Hindlimb muscle (tissue), 1 donor: ENCODE measurements around the gene RBPMS2. TPM values are rescaled to one million over a fixed set of nuclear protein-coding genes. Genes with fewer than 3 reads are reported as not detected.

Source experiments
- DNase-seq: peaks from one replicate; pipeline ENCODE4 v3.0.0-alpha.2; 2013
- polyA plus RNA-seq: library from polyadenylated mRNA; unstranded; fragments of 120-200 nt; gene quantifications from one replicate; pipeline ENCODE4 v1.2.1, GENCODE V29; 2013; ENCODE audit not compliant: insufficient read length

The RBPMS2 gene
- polyA plus RNA-seq, 1 donor, result 4.4 TPM

GRCh38 chr15:64717735-64718495, 57.5 kb downstream of the RBPMS2 start:
- no peak for DNase-seq

DNA sequence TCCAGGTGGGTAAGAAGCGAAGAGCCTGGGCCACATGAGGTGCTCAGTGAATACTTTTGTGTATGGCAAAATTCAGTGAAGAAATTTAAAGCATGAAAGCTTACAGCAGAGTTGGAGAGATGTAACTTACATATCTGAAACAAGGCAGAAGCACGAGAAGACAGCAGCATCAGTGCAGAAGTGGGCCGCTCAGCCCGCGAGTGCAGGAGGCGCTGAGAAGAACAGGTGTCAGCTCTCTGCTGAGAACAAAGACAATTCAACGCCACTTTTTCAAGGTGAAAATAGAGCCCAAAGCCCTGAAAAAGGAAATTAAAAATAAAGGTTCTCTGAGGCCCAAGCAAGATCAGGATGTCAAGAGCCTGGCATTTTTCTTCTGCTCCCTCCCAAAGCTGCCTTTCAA, 58.3 kb downstream of the RBPMS2 start:
- no peak for DNase-seq

- no peak for DNase-seq
Observed at GRCh38 chr15:64716452-64716851, 58.9 kb downstream of the RBPMS2 start.

GRCh38 chr15:64713592-64713991, 61.8 kb downstream of the RBPMS2 start:
- DNase-seq, result no peak

- DNase-seq, result no peak
Observed at GRCh38 chr15:64712353-64712752, 63.0 kb downstream of the RBPMS2 start.

DNA sequence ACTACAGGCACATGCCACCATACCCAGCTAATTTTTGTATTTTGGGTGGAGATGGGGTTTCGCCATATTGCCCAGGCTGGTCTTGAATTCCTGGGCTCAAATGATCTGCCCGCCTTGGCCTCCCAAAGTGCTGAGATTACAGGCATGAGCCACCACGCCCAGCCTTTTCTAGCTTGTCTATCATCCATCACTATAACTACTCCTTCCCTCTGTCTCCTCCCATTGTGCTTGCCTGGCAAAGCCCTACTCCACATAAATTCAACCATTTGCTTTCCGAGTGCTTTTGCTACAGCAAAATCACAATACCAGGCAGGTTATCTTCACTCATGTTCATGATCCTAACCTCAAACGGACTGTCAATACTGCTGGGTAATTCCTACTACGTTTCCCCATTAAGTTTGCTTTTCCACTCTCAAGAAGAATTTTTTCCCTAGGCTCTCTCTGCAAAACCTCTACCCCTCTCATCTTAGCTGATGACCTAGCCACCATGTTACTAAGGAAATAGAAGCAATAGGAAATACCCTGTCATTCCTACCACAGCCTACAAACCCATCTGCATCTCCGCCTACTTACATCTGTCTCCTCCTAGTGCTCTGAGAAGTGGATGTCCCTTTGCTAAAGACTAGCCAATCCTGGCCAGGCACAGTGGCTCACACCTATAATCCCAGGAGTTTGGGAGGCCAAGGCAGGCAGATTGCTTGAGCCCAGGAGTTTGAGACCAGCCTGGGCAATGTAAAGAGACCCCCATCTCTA, 64.5 kb downstream of the RBPMS2 start:
- no peak for DNase-seq

- no peak for DNase-seq
Observed at GRCh38 chr15:64706011-64706911, 69.1 kb downstream of the RBPMS2 start.

DNA sequence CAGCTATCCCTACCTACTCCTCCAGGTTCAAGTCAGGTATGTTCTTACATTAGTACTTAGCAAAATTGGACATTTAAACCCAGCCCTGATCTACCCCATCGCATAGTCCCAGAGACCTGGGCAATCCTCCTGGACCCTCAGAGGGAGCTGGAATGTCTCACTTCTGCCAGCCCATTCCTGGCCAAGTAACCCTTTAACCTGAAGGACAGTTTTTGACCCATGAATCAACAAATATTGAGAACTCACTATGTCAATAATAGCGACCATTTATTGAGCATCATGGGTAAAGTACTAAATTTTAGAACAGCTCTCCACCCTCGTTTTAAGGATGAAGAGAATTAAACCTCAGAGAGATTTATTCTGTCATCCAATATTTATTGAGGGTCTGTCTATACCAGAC, 70.4 kb downstream of the RBPMS2 start:
- DNase-seq, result no peak

GRCh38 chr15:64703632-64703959, 71.8 kb downstream of the RBPMS2 start:
- DNase-seq, result no peak

DNA sequence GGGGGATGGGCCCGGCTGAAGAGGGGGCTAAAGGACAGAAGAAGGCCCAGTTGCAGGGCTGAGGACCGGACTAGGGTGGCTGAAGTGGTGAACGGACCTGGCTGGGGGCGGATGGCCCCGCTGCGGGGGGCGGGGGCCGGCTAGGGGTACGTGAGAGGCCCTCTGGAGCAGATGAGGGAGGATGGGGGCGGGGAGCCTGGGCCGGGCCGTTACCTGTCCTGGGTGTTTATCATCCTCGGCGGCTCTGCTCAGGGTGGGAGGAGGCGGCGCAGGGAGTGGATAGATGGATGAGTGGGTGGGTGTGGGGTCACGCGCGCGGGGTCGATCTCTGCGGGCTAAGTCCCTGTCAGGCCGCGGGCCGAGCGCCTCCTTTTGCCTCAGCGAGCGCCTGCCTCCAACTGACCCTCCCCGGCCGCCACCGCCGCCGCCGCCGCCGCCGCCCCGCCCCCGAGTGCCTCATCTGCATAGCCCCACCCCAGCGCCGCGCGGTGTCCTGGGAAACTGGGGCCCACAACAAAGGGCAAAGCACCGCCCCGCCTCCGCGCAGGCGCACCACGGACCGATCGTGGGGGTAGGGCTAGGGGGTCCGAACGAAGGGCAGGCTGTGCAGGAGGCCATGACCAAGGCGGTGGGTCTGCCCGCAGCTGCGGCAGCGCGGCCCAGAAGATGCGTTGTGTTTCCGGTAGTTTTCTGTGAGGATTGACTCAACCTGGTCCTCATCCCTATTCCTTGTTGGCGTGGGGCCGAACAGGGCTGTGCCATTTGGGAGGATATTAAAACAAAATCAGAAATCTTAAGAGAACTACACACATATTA, 72.4 kb downstream of the RBPMS2 start:
- peak; percentile 97 for DNase-seq

- no peak for DNase-seq
Observed at GRCh38 chr15:64701482-64702184, 73.8 kb downstream of the RBPMS2 start.

DNA sequence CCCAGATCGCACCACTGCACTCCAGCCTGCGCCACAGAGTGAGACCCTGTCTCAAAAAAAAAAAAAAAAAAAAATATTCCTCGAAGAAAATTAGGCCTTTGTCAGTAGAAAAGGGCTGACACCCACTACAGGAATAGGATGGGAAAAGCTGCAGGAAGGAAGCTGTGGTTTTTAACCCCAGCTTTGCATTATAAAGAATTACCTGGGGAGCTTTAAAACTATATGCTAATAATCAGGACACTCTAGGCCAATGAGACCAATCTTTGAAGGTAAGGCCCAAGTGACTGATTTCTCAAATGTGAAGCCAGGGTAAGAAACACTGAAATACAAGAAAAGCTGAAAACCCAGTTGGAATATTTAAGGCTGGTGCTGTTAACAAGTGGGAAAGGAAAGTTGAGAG, 74.3 kb downstream of the RBPMS2 start:
- no peak for DNase-seq

DNA sequence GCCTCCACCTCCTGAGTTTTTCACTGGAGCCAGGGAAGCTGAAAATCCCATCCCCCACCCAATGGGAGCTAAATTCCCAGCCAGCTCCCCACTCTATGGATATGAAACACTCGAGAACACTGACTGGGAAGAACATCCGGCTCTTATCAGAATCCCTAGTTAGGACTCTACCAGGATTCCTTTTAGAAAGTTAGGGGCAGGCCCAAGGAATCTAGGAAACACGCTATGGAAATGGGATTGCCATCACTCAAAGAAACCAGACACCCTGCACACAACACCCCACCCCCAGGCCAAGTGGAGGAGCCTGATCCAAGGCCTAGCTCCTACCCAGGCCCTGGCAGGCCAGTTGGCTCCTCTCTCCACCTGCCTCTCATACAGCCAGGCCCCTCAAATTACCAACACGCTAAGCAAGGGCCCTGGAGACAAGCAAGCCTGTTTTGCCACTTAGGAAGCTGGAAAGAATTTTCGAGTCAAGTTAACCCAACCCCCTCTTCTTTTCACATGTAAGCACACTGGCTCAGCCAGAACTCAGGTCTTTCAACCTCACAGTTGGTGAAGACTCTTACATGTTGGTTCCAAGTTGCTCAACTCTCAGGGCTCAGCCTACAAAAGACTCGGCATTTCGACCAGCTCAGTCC, 75.5 kb downstream of the RBPMS2 start:
- DNase-seq, result peak; percentile 76

GRCh38 chr15:64698823-64699222, 76.6 kb downstream of the RBPMS2 start:
- no peak for DNase-seq

DNA sequence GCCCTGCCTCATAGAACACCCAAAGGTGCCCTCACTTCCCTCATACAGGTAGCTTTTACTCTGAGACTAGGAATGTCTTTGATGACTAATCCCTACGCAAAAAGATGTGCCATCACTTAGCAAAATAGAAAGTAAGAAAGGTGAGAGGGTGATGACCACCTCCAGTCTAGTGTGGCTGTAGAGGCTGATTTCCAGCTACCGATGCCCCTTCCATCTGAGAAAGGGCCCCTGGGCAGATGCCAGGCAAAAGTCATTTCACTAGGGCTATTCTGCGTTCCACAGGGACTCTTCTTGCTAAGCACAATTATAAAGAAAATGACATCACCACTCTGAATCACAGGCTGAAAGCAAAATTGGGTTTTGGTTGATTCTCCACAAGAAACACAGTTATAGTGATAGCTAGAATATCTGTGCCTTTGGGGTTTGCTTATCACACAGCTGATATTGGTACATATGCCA, 77.4 kb downstream of the RBPMS2 start:
- DNase-seq, result no peak

- DNase-seq, result no peak
Observed at GRCh38 chr15:64696481-64696880, 78.9 kb downstream of the RBPMS2 start.

DNA sequence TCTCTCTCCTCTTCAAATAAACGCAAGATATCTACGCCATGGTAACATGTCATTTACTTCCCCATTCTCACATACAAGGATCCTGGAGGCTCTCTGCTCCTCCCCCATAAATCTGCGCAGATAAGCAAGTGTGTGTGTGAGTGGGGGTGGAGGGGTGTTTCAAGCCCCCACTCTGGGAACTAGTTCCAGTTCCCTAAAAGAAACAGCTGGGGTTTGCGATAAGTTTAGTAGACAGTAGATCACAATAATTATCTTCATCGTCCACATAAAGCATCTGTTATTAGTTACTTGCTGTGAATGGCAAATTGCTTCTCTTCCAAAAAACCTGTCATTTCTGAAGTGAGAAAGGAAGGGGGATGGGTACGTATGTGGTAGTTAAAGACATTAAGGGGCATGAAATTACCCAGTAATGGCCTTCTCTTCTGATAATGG, 79.8 kb downstream of the RBPMS2 start:
- no peak for DNase-seq

GRCh38 chr15:64694816-64695215, 80.6 kb downstream of the RBPMS2 start:
- no peak for DNase-seq

GRCh38 chr15:64693134-64693533, 82.3 kb downstream of the RBPMS2 start:
- DNase-seq, result peak; percentile 50

DNA sequence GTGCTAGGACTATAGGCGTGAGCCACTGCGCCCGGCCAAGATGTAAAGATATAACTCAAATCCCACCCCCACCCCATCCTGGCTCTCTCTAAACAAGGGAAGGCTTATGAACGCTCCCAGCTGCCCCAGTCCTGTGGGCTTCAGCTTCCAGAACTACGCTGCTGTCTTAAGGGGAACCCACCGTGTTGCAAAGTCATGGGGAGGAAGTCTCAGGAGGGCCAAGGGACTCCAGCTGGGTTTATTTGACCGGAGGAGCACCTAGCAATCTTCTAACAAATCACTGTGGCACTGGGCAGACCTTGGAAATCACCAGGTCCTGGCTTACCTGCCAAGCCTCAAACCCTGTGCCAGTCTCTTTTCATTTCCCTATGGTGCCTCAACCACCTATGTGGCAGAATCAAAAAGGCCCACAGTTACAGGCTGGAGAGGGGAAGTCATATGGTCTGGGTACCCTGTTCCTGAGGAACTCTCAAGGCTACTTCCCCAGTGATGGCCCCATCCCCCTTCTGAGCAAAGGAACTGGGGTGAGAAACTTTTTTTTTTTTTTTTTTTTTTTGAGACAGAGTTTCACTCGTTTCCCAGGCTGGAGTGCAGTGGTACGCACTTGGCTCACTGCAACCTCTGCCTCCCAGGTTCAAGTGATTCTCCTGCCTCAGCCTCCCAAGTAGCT, 83.4 kb downstream of the RBPMS2 start:
- no peak for DNase-seq
